HG02981 (cell line): ENCODE measurements around the gene PACSIN2.
A peak's percentile ranks its signal among the peaks of the same experiment; 100 is the strongest.
"Not testable (repeated sequence)": the region's sequence is repeated elsewhere in the genome, so short reads cannot be mapped to it uniquely, and the experiment has no call there.

Experiments used
- ATAC-seq: cut with Tn5 transposase; IDR thresholded peaks from one replicate; pipeline ENCODE4 v1.9.1; 2021; ENCODE audit warnings: mild to moderate bottlenecking, moderate library complexity; ENCODE audit not compliant: unreplicated experiment

Gene PACSIN2

GRCh38 chr22:42970029-42970428 lies 44.9 kb downstream of the PACSIN2 start:
- ATAC-seq: no peak

DNA sequence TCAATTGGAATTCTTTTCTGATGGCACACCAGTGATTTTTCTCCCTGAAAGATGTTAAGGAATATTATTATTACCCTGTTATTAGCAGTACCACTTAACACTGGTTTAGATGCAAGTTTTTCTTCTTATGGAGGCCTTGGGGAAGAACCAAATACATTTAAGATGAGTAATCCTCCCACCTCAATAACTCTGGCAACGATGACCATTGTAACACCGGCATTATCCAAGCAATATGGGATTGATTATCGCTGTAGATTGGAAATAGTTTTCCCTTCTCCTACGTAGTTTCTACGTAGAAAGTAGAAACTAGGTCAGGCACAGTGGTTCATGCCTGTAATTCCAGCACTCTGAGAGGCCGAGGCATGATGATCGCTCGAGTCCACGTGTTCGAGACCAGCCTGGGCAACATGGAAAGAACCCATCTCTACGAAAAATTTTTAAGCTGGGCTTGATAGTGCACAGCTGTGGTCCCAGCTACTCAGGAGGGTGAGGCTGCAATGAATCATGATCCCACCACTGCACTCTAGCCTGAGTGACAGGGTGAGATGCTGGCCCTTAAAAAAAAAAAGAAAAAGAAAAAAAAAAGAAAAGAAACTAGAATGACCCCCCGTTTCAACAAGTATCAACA lies 45.5 kb downstream of the PACSIN2 start:
- no peak for ATAC-seq

DNA sequence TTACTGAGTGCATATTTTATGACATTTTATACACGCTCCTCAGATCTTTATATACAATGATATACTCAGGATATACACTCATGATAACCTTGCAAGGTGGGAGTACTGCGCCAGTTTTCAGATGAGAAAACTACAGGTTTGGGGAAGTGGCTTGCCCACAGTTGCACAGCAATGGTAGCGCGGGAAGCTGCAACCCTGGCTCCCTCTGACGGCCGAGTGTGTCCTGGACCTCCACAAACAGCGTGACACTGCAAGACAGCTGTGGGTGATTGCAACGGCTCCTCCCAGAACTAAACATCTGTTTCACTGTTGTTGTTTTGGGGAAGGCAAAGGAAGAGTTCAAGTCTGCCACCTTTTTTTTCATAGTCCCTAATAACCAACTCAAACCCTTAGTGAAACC lies 47.0 kb downstream of the PACSIN2 start:
- no peak for ATAC-seq

GRCh38 chr22:42967005-42967404 lies 47.9 kb downstream of the PACSIN2 start:
- no peak for ATAC-seq

DNA sequence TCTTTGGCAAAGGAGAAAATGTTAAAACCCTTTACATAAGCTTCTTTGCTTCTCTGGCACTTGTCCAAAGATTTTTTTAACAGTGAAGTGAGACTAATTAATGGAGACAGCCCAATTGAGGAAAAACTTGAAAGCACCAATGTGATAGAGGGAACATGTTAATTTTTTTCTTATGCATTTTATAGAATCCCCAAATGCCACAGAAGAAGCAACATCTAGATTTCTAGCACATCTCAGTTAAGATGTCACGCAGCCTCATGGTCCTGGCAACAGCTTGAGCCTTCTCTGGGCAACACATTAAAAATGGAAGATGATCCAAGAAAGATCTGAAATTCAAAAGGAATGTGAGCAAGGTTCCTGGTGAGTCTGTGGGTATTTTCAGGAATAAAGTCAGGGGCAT lies 48.5 kb downstream of the PACSIN2 start:
- ATAC-seq: no peak

DNA sequence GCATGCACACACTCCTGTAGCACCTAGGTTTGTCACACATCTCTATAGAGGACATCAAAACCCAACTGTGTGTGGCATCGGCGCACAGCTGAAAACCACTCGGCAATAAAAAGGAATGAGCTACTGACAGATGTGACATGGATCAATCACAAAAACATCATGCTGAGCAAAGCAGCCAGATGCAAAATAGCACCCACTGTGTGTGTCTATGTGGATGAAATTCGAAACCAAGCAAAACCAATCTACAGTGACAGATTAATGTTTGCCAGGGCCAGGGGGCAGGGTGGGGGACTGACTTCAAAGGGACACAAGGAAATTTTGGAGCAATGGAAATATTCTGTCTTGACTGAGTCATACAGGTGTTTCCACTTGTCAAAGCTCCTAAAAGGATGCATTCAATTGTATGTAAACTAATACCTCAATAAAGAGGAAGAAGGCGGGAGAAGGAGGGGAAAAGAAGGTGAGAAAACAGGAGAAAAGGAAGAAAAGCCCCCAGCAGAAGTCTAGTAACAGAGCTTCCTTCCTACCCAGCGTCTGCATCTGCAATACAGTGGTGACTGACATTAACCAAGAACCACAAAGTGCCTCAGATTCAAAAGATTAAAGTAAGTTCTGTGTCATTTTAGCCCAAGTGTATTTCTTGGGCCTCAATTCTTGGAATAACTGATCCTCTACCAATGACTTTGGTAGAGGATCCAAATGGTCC lies 49.8 kb downstream of the PACSIN2 start:
- peak; percentile 57 for ATAC-seq

GRCh38 chr22:42963231-42963595 lies 51.7 kb downstream of the PACSIN2 start:
- no peak for ATAC-seq

DNA sequence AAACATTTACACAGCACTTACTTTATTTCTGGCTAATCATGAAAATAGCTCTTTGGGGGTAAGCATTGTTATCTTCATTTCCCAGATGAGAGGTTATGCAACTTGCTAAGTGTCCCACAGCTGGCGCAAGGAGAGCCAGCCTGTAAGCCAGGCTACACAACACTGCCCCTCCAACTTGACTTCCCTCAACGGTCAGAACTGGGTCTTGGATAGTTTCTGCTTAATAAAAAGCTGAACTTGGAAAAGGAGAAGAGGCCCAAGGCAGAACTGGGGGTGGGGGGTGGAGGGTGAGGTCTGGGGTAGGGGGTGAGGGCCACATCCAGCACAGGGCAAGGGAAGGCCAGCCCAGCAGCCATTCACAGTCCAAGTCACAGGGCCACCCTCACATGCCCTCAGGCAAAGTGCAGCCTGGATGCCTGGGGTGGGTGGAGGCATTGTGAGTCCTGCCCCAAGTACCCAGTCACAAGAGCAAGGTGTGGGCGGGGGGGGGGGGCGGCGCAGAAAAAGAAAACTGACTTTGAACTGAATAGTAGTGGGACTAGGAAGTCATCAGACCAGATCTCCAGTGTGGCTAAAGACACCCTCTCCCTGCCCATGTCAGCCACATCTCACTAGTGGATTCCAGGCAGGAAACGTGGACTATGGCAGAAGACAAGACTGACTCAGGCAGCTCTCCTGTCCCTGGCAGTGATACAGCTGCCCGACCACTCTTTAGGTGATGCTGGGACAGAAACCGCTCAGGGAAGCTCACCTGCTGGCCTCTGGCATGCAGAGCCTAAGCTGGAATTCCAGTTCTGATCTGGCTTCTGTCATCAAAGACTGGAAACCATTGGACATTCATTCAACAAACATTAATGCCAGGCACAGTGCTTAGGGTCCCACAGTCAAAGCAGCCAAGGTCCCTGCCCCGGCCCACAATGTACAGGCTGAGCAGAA lies 52.4 kb downstream of the PACSIN2 start:
- ATAC-seq: no peak

GRCh38 chr22:42961810-42962209 lies 53.1 kb downstream of the PACSIN2 start:
- no peak for ATAC-seq

DNA sequence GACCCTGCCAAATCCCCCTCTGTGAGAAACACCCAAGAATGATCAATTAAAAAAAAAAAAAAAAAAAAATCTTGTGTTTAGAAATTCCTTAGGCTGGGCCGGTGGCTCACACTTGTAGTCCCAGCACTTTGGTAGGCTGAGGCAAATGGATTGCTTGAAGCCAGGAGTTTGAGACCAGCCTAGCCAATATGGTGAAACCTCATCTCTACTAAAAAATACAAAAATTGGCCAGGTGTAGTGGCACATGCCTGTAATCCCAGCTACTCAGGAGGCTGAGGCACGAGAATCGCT lies 53.6 kb downstream of the PACSIN2 start:
- not testable (repeated sequence) for ATAC-seq

DNA sequence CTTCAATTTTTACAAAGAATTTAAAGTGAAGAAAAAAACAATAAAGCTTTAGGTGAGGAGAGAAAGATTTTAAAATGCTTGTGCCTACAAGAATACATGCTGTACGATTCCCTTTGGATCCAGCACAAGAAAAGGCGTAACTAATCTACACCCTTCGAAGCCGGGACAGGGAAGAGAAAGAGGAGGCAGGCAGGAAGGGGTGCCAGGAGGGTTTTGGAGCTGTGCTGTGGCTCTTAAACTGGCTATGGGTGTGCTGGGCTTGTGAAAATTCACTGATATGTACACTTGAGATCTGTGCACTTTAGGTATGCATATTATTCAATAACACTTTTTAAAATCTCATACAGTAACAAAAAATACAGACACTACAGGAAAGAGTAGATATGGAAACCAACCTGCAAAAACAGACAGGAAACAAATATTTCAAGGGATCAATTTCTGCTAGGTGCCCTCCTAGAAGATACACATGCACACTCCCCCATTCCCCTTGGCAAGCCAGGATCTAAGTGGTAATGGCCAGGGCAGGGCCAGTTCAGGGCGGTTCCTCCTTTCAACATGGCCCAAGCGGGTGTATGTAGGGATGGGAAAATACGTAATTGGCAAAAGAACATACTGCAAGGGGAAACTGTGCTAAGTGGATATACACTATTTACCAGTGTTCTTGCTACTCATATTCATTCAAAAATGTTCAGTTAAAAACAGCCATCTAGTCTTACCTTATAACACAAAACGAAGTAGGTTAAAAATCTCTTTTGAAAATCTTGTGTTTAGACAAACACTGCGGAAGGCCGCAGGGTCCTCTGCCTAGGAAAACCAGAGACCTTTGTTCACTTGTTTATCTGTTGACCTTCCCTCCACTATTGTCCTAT lies 54.2 kb downstream of the PACSIN2 start:
- no peak for ATAC-seq

DNA sequence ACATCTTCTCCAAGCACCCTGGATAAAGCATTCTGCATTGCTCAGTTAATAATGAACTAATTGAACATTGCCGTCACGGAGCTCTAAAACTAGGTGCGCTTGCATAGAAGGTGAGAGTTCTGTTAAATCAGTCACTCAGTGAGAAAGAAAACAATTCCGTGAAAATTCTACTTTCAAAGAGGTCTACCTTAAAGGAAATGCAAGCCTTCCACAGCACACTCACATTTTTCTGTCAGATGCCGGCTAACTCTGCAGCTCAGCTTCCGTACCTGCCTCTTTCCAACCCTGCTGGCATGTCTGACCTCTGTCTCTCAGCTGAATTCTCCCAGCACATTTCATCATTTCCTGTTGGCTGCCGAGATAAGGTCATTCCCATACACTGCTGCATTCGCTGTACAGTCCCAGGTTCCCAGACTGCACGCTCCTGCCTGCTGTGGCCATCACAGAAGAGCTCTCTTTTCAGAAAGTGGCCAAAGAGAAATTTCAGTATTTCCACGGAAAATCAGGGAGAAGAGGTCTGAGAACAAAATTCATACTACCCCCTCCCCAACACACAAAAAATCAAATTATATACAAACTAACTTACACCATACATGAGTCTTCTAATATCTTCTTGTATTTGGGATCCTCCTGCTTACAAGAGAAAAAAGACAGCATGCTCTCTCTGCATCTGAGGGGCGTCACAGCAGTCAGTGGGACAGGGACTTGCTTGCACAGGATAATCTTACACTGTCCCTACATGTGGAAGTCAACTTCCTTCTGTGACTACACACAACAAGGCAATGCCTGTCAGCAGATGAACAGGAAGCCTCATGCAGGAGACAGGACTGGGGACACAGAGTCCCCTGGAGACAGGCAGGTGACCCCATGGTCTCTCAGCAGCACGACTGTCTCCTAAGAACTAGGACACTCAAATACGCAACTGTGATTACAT lies 55.1 kb downstream of the PACSIN2 start:
- ATAC-seq: no peak

DNA sequence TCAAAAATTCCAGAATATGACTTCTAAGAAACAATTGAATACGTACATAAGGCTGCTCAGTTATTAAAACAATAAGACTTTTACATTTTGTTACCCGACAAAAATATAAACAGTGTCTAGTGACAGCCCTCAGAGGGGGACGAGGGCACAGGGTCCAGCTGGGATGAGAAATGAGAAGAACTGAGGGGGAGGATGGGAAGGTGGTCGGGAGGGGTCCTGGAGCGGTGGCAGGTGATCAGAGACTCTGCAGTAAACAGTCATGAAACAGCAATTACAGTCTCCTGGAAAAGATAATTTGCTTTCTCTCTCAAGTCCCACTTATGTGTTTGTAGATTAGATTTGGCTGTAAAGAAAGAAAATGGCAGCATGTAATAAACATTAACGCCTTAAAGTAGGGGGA lies 56.0 kb downstream of the PACSIN2 start:
- ATAC-seq: no peak

DNA sequence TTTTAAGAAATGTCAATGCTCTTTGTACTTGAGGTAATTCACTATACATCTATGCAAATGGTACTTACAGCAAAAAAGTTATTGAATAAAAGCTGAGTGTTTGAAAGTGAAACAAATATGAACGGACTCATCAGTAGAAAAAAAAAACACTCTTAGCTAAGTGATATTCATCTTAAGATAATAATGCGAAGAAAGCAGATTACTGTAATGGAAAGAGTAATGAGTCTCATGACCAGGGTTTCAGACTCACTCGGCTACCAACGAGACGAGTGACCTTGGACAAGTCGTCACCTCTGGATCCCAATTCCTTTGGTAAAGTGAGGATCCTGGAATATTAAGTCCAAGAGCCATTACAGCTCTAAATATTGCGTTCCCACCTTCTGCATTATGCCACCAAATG lies 57.0 kb downstream of the PACSIN2 start:
- no peak for ATAC-seq

GRCh38 chr22:42957544-42957943 lies 57.4 kb downstream of the PACSIN2 start:
- ATAC-seq: no peak

GRCh38 chr22:42955848-42956247 lies 59.1 kb downstream of the PACSIN2 start:
- ATAC-seq: no peak

GRCh38 chr22:42955087-42955635 lies 59.8 kb downstream of the PACSIN2 start:
- ATAC-seq: no peak

GRCh38 chr22:42953751-42954150 lies 61.2 kb downstream of the PACSIN2 start:
- ATAC-seq: not testable (repeated sequence)

DNA sequence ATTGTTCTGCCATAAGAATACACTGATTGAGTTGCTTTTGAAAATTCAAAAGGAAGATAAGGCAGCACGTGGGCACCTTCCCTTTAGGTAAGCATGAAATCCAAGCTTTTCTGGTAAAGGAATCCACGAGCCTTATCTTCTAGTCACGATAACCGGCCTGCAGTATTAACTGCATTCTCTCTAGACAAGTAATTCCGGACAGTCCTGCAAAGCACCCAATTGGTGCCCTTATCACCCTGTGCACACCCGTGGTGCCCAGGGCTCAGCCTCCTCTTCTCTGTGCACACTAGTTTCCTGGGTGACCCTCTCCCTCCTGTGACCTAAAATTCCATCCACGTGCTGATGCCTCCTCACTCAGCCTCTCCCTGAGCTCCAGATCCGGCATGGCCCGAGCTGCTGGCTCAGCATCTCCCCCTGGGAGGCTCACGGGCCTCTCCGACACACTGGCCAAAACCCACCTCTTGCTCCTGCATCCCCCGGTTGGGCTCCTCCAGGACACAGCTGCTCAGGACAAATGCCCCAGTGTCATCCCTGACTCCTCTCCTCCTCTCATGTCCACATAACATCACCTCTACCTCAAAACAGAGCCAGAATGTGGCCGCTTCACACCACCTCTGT lies 63.7 kb downstream of the PACSIN2 start:
- ATAC-seq: no peak
